ENCODE data around the gene KRT26.

DNA sequence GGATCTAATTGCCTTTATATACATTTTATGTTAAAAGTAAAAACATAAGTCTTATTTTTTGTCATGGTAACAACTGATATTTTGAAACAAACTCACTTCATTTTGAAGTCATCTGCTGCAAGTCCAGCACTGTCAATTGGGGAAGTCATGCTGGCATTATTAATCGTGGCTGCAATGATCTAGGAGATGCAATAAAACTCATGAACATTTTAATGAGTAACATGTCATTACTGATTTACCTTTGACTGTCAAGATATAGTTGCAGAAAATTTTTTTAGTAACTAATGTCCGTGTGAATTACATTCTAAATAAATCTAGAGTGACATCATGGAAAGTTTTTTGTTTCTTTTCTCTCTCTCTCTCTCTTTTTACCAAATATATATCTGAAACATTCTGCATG, 51.1 kb downstream of the KRT26 start:
- TF ChIP-seq POLR2AphosphoS5 (IDR thresholded peaks at IDR 0.05; ENCODE audit: low read depth) (no peak), CTCF (IDR thresholded peaks at IDR 0.05; ENCODE audit: insufficient read depth, low read length) (no peak), REST (IDR thresholded peaks at IDR 0.05; ENCODE audit: insufficient replicate concordance, low read depth) (no peak), SPI1 (IDR thresholded peaks at IDR 0.05; ENCODE audit: borderline replicate concordance, low read depth) (no peak), GABPA (IDR thresholded peaks at IDR 0.05; ENCODE audit: low read depth) (no peak)

All from HL-60 (cell line).